K562 (cell line): Measurements from ENCODE around the gene LRRC8E. TPM values are rescaled to one million over a fixed set of nuclear protein-coding genes. Genes with fewer than 3 reads are reported as not detected.
A peak's percentile ranks its signal among the peaks of the same experiment; 100 is the strongest.

ENCODE experiments used
- ATAC-seq: fragments of 200-7000 bp; cut with Tn5 transposase; 3 replicates; pipeline ENCODE4 v1.9.1; 2020; ENCODE audit warnings: moderate library complexity
- BruUV-seq: library from RNA; stranded (reverse); fragments of 400-500 nt; replicated peaks from 2 replicates; lab custom pipeline; 2021; lab: Mats Ljungman, UMichigan
- CTCF ChIA-PET: fragments of 300-600 bp; formaldehyde crosslinking; extraction: SDS; loops from one replicate; lab custom pipeline; 2021; ENCODE audit warnings: low intra/inter-chr PET ratio; lab: Yijun Ruan, JAX
- POLR2A ChIA-PET: fragments of 300-600, 350-650 bp; sonication (Branson Sonifier 250); formaldehyde crosslinking; extraction: SDS; loops from one replicate; lab custom pipeline; 2021; ENCODE audit warnings: antibody characterized with exemption, inconsistent platforms; lab: Yijun Ruan, JAX
- DNase-seq, 4 experiments: peaks; one replicate each; pipeline versions ENCODE4 v3.0.0 to v3.0.0-alpha.2; 2011 to 2018; ENCODE audit warnings: low spot score in 3 of 4, mixed read lengths in 3 of 4; ENCODE audit errors: extremely low read depth in 1 of 4
- FAIRE-seq: peaks from 2 replicates; lab custom pipeline; 2011; peaks lifted over from hg19 to GRCh38; lab: Jason Lieb, UNC
- H2AFZ ChIP-seq: 2 replicates; pipeline ENCODE4 v1.6.0; 2011; ENCODE audit warnings: low read depth, low read length, control low read depth, inconsistent platforms
- H3K27ac ChIP-seq: fragments of 200-600 bp; 3 replicates; pipeline ENCODE4 v1.8.0; 2011; ENCODE audit warnings: low read depth, mild to moderate bottlenecking, control low read depth, inconsistent platforms, low read length, moderate library complexity, mixed read lengths; ENCODE audit errors: extremely low read depth
- H3K27me3 ChIP-seq, 2 experiments: fragments of 300-600 bp in 1 of 2; 2 replicates in 1 of 2; 3 replicates in 1 of 2; pipeline versions ENCODE4 v1.6.0 to v1.8.0; 2011; ENCODE audit warnings: inconsistent platforms in 2 of 2, low read length in 2 of 2, mild to moderate bottlenecking in 1 of 2, mixed read lengths in 1 of 2, moderate library complexity in 1 of 2; ENCODE audit not compliant: control insufficient read depth in 2 of 2, insufficient read depth in 2 of 2
- H3K36me3 ChIP-seq: fragments of 300-600 bp; 3 replicates; pipeline ENCODE4 v1.8.0; 2011; ENCODE audit warnings: mild to moderate bottlenecking, low read length, inconsistent platforms; ENCODE audit not compliant: control insufficient read depth, insufficient read depth
- H3K4me1 ChIP-seq, 2 experiments: fragments of 200-600 bp in 1 of 2; replicated peaks in 1 of 2; 2 replicates in 1 of 2; 3 replicates in 1 of 2; pipeline versions ENCODE4 v1.5.1 to v1.8.0; 2011; ENCODE audit warnings: inconsistent platforms in 2 of 2, low read length in 2 of 2, mild to moderate bottlenecking in 1 of 2, mixed read lengths in 1 of 2, moderate library complexity in 1 of 2; ENCODE audit not compliant: control insufficient read depth in 2 of 2, insufficient read depth in 2 of 2
- H3K4me2 ChIP-seq: 2 replicates; pipeline ENCODE4 v1.6.1; 2011; ENCODE audit warnings: low read length, control low read depth, inconsistent platforms, mixed read lengths; ENCODE audit not compliant: insufficient read depth
- H3K4me3 ChIP-seq: fragments of 200-600 bp; sonication (generic), shearing (Covaris generic); 2 replicates; pipeline ENCODE4 v1.5.1; 2016; ENCODE audit warnings: control low read depth, inconsistent platforms
- H3K79me2 ChIP-seq: fragments of 200-600 bp; 3 replicates; pipeline ENCODE4 v1.8.0; 2011; ENCODE audit warnings: low read length, inconsistent platforms; ENCODE audit not compliant: control insufficient read depth, insufficient read depth
- H3K9ac ChIP-seq, 2 experiments: 2 replicates each; pipeline versions ENCODE4 v1.6.0 to v1.6.1; 2011; ENCODE audit warnings: low read depth in 2 of 2, low read length in 2 of 2, control low read depth in 1 of 2, inconsistent platforms in 1 of 2, mild to moderate bottlenecking in 1 of 2, mixed read lengths in 1 of 2; ENCODE audit not compliant: insufficient read depth in 1 of 2
- H3K9me1 ChIP-seq: one replicate; pipeline ENCODE4 v1.6.0; 2011; ENCODE audit warnings: inconsistent platforms, mild to moderate bottlenecking, low read length, moderate library complexity; ENCODE audit not compliant: control insufficient read depth, insufficient read depth
- H3K9me3 ChIP-seq: replicated peaks from 2 replicates; pipeline ENCODE4 v1.5.1; 2011; ENCODE audit warnings: low read depth, low read length, inconsistent platforms; ENCODE audit not compliant: control insufficient read depth, insufficient read depth
- H4K20me1 ChIP-seq: replicated peaks from 2 replicates; pipeline ENCODE4 v1.6.1; 2011; ENCODE audit warnings: low read length, inconsistent platforms, mixed read lengths; ENCODE audit not compliant: control insufficient read depth, insufficient read depth
- ARID3B ChIP-seq: fragments of 250-450 bp; sonication (Bioruptor Pico); IDR thresholded peaks from 2 replicates; pipeline ENCODE4 v1.4.0; 2020; ENCODE audit warnings: borderline replicate concordance
- E2F6 ChIP-seq, 2 experiments: IDR thresholded peaks; 2 replicates each; pipeline ENCODE4 v1.6.1; 2011; ENCODE audit warnings: borderline replicate concordance in 1 of 2, control low read depth in 1 of 2, low read depth in 1 of 2, low read length in 1 of 2, mild to moderate bottlenecking in 1 of 2, mixed read lengths in 1 of 2, moderate library complexity in 1 of 2; ENCODE audit not compliant: insufficient read depth in 1 of 2, insufficient read length in 1 of 2, poor library complexity in 1 of 2, severe bottlenecking in 1 of 2; ENCODE audit errors: extremely low read depth in 1 of 2
- E2F8 ChIP-seq: fragments of 450-650 bp; IDR thresholded peaks from 2 replicates; pipeline ENCODE4 v1.7.1; 2018; ENCODE audit warnings: mild to moderate bottlenecking, low read depth; ENCODE audit not compliant: partially characterized antibody
- NR2C1 ChIP-seq, 2 experiments: fragments of 450-650 bp; IDR thresholded peaks; 2 replicates each; pipeline ENCODE4 v1.6.1; 2017; ENCODE audit warnings: mild to moderate bottlenecking in 2 of 2, antibody characterized with exemption in 1 of 2, inconsistent platforms in 1 of 2, missing compliant biosample characterization in 1 of 2, missing genetic modification characterization in 1 of 2
- NR4A1 ChIP-seq, 2 experiments: fragments of 250-450 bp in 1 of 2; fragments of 450-650 bp in 1 of 2; sonication (Bioruptor Pico) in 1 of 2; IDR thresholded peaks; 2 replicates each; pipeline versions ENCODE4 v1.4.0 to v1.6.1; 2016 to 2020; ENCODE audit warnings: mild to moderate bottlenecking in 2 of 2, missing compliant biosample characterization in 1 of 2, missing genetic modification characterization in 1 of 2, moderate library complexity in 1 of 2
- PYGO2 ChIP-seq: fragments of 450-650 bp; IDR thresholded peaks from 2 replicates; pipeline ENCODE4 v1.6.1; 2016; ENCODE audit warnings: mild to moderate bottlenecking, missing genetic modification characterization, moderate library complexity, missing compliant biosample characterization
- SIRT6 ChIP-seq: IDR thresholded peaks from one replicate; pipeline ENCODE4 v1.6.1; 2012; ENCODE audit warnings: low read depth, mild to moderate bottlenecking, control low read depth, inconsistent platforms, low read length, moderate library complexity
- USF1 ChIP-seq: sonication (generic); formaldehyde crosslinking; IDR thresholded peaks from 2 replicates; pipeline ENCODE4 v1.9.0; 2022; ENCODE audit warnings: mild to moderate bottlenecking, missing genetic modification reagents
- USF2 ChIP-seq: sonication (generic); formaldehyde crosslinking; IDR thresholded peaks from 2 replicates; pipeline ENCODE4 v1.5.0; 2020; ENCODE audit warnings: missing genetic modification reagents
- ZNF347 ChIP-seq: fragments of 450-650 bp; formaldehyde crosslinking; IDR thresholded peaks from 2 replicates; pipeline ENCODE4 v1.4.0; 2020; ENCODE audit warnings: low read depth, mild to moderate bottlenecking, moderate library complexity
- ZSCAN29 ChIP-seq: fragments of 450-650 bp; IDR thresholded peaks from 2 replicates; pipeline ENCODE4 v1.6.1; 2017
- WGBS: fragments of 100-300 bp; shearing (Covaris generic); methylation state at CpG from one replicate; pipeline ENCODE4 v1.1.6; 2016; ENCODE audit warnings: low coverage, mixed read lengths; ENCODE audit not compliant: insufficient coverage; ENCODE audit errors: missing lambda C conversion rate; 5-methylcytosine and 5-hydroxymethylcytosine counted together
- in situ Hi-C: fragments of 300-500 bp; cut with MboI; formaldehyde crosslinking; loops from 4 replicates; pipeline ENCODE4 v1.15.0; 2018; ENCODE audit warnings: inconsistent platforms, mixed read lengths
- intact Hi-C: fragments of 100-400 bp; cut with micrococcal nuclease; formaldehyde crosslinking; loops from 2 replicates; pipeline ENCODE4 v1.14.2; 2022
- polyA plus RNA-seq, 8 experiments: library from polyadenylated mRNA; depleted of rRNA in 4 of 8; stranded (reverse) in 5 of 8; unstranded in 3 of 8; fragments of >200 nt; fragmentation: Nextera tagmentation in 2 of 8; fragmentation: Illumina TruSeq in 1 of 8; extraction: Ambion mirVana in 2 of 8; extraction: Trizol in 1 of 8; gene quantifications; 2 replicates each; pipeline versions ENCODE4 v1.2.1 to v1.2.3, GENCODE V29; 2011 to 2014; ENCODE audit warnings: inconsistent platforms in 1 of 8, missing spikeins in 1 of 8
- total RNA-seq, 7 experiments: library from RNA; depleted of rRNA in 6 of 7; stranded (reverse); fragments of >200 nt in 6 of 7; fragmentation: Illumina TruSeq in 2 of 7; extraction: Trizol in 2 of 7; gene quantifications; 2 replicates each; pipeline versions ENCODE4 v1.2.1 to v1.2.3, GENCODE V29; 2011 to 2021; ENCODE audit warnings: low replicate concordance in 1 of 7

Gene LRRC8E
- total and polyA plus RNA-seq, 9 of the 15 experiments (the other 6 are each of a cell fraction or from before 2014, with no cell fraction given), result 0.08 to 5.7 (median 3.5) TPM; not detected in 1

- no peaks in the 10 kb centered on the region for H3K27me3 ChIP-seq
- intact Hi-C loops, result loop anchor here (1.0 to 5.0 kb wide), 2 partner anchors 49 to 68 kb away; partner anchors contain the start of gene PRR36
- 16% methylated on average over 17 of the region's 17 CpGs for WGBS
- peaks cover 14% of the 10 kb centered on the region for H3K79me2 ChIP-seq
- no peaks in the 10 kb centered on the region for H3K9me1 ChIP-seq
- peaks cover 19% of the 10 kb centered on the region; the same call in 1 of the 3 replicates for H3K36me3 ChIP-seq
- H4K20me1 ChIP-seq, result peaks cover 10% of the 10 kb centered on the region; the same call in 1 of the 2 replicates
- in situ Hi-C loops, result loop anchor here (5.0 kb wide), 1 partner anchor 69 kb away; no protein-coding TSS in a partner anchor
- peak overlapping the region; percentile 98 for H3K4me2 ChIP-seq
- ChIA-PET POLR2A (interaction anchor here (0.7 to 3.1 kb wide), 8 partner anchors 8 to 83 kb away, joined by 3 to 26 read pairs (median 10); partner anchors contain the start of genes ELAVL1, MAP2K7 and TIMM44), CTCF (no interaction called here)
- ATAC-seq (peak; percentile 1; the same call in 1 of the 3 replicates), FAIRE-seq (no peak), DNase-seq (peak in 1 of 4 experiments; percentile 44)
- H3K9ac ChIP-seq, result peak overlapping the region; percentile 72 to 93
- BruUV-seq, result TSS peak; percentile 94
- peak overlapping the region; percentile 83; the same call in 1 of the 2 replicates for H2AFZ ChIP-seq
- H3K4me1 ChIP-seq, result peaks cover 13 to 80% of the 10 kb centered on the region in 2 experiments
- H3K9me3 ChIP-seq, result no peaks in the 10 kb centered on the region
- peak overlapping the region; percentile 52 for H3K4me3 ChIP-seq
- H3K27ac ChIP-seq, result peak overlapping the region; percentile 89
- peak; percentile 42; the same call in 1 of the 2 replicates for TF ChIP-seq USF2 (CRISPR knock-in tag)
- TF ChIP-seq USF1 (CRISPR knock-in tag), result peak; percentile 28; the same call in 1 of the 2 replicates
- peak; percentile 74; the same call in 1 of the 2 replicates for TF ChIP-seq ZSCAN29
- no peak for TF ChIP-seq PYGO2
- no peak for TF ChIP-seq ZNF347
- peak; percentile 83 for TF ChIP-seq NR2C1 (IDR thresholded peaks at IDR 0.05)
- peak; percentile 81 for TF ChIP-seq NR2C1 (tag; IDR thresholded peaks at IDR 0.05)
- no peak for TF ChIP-seq SIRT6
- TF ChIP-seq ARID3B (CRISPR knock-in tag), result no peak
- TF ChIP-seq E2F8, result no peak
- TF ChIP-seq E2F6 (IDR thresholded peaks at IDR 0.05; ENCODE audit: borderline replicate concordance in 1 of 2, extremely low read depth in 1 of 2, insufficient read depth in 1 of 2, insufficient read length in 1 of 2, low read depth in 1 of 2, low read length in 1 of 2, poor library complexity in 1 of 2, severe bottlenecking in 1 of 2), result peak in 1 of 2 experiments; percentile 7
- no peak for TF ChIP-seq NR4A1 (CRISPR knock-in tag; IDR thresholded peaks at IDR 0.05)
- TF ChIP-seq NR4A1 (tag; IDR thresholded peaks at IDR 0.05), result 0 out of 2 replicates have a peak, but pooled peaks have one; percentile 1
These were observed 33.1 kb downstream of the LRRC8E start for GRCh38 chr19:7921302-7921966.
